ENCODE measurements around the gene RSRP1.

RSRP1 gene

GRCh38 chr1:25247829-25248754 lies 838 bp upstream of the RSRP1 start:
- DNase-seq (ENCODE audit: insufficient read length, low spot score) (peak; percentile 21), FAIRE-seq (no peak)
- TF ChIP-seq, protein P1, sequence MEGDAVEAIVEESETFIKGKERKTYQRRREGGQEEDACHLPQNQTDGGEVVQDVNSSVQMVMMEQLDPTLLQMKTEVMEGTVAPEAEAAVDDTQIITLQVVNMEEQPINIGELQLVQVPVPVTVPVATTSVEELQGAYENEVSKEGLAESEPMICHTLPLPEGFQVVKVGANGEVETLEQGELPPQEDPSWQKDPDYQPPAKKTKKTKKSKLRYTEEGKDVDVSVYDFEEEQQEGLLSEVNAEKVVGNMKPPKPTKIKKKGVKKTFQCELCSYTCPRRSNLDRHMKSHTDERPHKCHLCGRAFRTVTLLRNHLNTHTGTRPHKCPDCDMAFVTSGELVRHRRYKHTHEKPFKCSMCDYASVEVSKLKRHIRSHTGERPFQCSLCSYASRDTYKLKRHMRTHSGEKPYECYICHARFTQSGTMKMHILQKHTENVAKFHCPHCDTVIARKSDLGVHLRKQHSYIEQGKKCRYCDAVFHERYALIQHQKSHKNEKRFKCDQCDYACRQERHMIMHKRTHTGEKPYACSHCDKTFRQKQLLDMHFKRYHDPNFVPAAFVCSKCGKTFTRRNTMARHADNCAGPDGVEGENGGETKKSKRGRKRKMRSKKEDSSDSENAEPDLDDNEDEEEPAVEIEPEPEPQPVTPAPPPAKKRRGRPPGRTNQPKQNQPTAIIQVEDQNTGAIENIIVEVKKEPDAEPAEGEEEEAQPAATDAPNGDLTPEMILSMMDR (IDR thresholded peaks at IDR 0.05; ENCODE audit: insufficient read depth, missing control alignments), result no peak

DNA sequence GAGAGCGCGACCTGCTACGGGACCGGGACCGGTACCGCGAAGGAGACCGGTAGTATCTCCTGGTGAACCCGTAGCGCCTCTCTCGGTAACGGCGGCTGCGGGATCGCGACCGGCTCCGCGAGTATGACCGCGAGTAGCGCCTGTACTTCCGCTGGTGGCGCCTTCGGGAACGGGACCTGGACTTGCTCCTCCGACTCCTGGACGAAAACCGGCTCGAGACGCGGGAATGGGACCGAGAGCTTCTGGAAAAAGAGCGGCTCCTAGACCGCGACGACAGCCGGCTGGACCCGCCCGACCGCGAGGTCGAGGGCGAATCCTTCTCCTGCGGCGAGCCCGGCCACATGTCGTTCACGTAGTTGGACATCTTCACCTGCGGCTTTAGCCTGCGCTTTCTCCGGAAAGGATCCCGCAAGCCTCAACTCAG lies 642 bp downstream of the RSRP1 start:
- TF ChIP-seq, protein P1 (IDR thresholded peaks at IDR 0.05; ENCODE audit: insufficient read depth, missing control alignments), result no peak
- FAIRE-seq, result no peak
- no peak for DNase-seq (ENCODE audit: insufficient read length, low spot score)

GRCh38 chr1:25245809-25246599 lies 1.2 kb downstream of the RSRP1 start:
- TF ChIP-seq, protein P1 (IDR thresholded peaks at IDR 0.05; ENCODE audit: insufficient read depth, missing control alignments), result no peak
- FAIRE-seq, result no peak
- DNase-seq (ENCODE audit: insufficient read length, low spot score), result no peak

GRCh38 chr1:25245393-25245792 lies 1.9 kb downstream of the RSRP1 start:
- TF ChIP-seq, protein P1 (IDR thresholded peaks at IDR 0.05; ENCODE audit: insufficient read depth, missing control alignments), result no peak
- DNase-seq (ENCODE audit: insufficient read length, low spot score), result no peak
- FAIRE-seq, result no peak

DNA sequence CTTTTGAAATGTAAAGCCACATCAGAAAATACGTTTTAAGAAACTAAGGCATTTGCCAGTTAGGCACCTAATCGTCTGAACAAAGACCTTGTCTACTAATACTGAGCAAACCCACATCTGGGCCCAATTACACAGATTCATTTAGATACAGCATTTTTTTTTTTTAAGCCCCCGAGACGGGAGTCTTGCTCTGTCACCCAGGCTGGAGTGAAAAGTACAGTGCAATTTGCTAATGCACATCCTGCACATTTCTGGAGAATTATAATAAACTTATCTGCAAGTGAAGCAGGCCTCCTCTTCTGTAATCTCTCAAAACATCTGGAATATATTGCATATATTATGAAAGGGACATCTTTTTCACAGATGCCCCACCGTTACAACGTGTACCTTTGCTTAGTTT lies 3.3 kb downstream of the RSRP1 start:
- TF ChIP-seq, protein P1 (IDR thresholded peaks at IDR 0.05; ENCODE audit: insufficient read depth, missing control alignments), result no peak
- FAIRE-seq, result no peak
- DNase-seq (ENCODE audit: insufficient read length, low spot score), result no peak

- DNase-seq (ENCODE audit: insufficient read length, low spot score), result peak; percentile 31
- FAIRE-seq, result no peak
- TF ChIP-seq, protein P1 (IDR thresholded peaks at IDR 0.05; ENCODE audit: insufficient read depth, missing control alignments), result peak; percentile 78
These were observed 7.3 kb downstream of the RSRP1 start for GRCh38 chr1:25239681-25240541.
